ENCODE data around the gene YIPF1.

DNA sequence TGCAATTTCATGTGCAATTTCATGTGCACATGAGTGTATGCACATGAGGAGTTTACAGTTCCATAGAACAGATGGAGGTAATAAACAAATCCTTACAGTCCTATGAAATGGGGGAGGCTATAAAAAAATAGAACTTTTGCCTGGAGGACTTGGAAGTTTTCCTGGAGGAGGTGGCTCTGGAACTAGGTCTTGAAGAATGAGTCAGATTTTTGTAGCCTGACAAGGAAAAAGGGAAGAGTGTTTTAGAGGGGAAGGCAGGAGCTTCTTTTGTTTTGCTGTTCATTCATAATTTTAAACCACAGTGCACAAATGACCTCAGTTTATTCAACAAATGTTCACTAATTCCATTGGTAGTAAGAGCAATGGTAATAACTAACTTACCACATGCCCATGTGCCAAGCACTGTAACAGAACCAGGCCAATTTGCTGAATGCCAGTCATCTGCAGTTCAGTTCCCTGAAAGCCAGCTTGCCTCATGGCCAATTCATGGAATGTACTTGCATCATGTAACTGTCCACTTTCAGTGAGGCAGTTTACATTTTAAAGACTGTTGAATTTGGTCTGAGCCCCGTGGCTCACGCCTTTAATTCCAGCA lies 7.1 kb upstream of the YIPF1 start:
- TF ChIP-seq TARDBP (IDR thresholded peaks at IDR 0.05): no peak
- no peak for TF ChIP-seq BHLHE40 (IDR thresholded peaks at IDR 0.05; ENCODE audit: borderline replicate concordance)
- TF ChIP-seq NFRKB (IDR thresholded peaks at IDR 0.05): no peak
- TF ChIP-seq, protein P1, sequence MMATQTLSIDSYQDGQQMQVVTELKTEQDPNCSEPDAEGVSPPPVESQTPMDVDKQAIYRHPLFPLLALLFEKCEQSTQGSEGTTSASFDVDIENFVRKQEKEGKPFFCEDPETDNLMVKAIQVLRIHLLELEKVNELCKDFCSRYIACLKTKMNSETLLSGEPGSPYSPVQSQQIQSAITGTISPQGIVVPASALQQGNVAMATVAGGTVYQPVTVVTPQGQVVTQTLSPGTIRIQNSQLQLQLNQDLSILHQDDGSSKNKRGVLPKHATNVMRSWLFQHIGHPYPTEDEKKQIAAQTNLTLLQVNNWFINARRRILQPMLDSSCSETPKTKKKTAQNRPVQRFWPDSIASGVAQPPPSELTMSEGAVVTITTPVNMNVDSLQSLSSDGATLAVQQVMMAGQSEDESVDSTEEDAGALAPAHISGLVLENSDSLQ (IDR thresholded peaks at IDR 0.05): no peak
- TF ChIP-seq SP1 (IDR thresholded peaks at IDR 0.05): no peak
- TF ChIP-seq L3MBTL2 (conservative IDR thresholded peaks at IDR 0.05): no peak
- TF ChIP-seq SUZ12 (IDR thresholded peaks at IDR 0.05): no peak

Measured in HEK293T (cell line).